ENCODE measurements around the gene DDIT4.

DDIT4 gene

GRCh38 chr10:72311667-72312066 lies 37.9 kb downstream of the DDIT4 start:
- H3K4me3 ChIP-seq (ENCODE audit: extremely low read depth, insufficient read depth, low read length, poor library complexity, severe bottlenecking), result no peak overlapping the region
- WGBS, 2 experiments (ENCODE audit: insufficient coverage in 2 of 2), result 96 to 97% methylated on average over 6 to 7 of the region's 7 CpGs
- H3K9me3 ChIP-seq (ENCODE audit: control insufficient read depth, low read length), result no peaks in the 10 kb centered on the region
- no peak overlapping the region for H3K27ac ChIP-seq (ENCODE audit: low read depth, low read length, severe bottlenecking)
- H3K36me3 ChIP-seq (ENCODE audit: control insufficient read depth, insufficient read depth, low read length), result no peaks in the 10 kb centered on the region
- peaks cover 11% of the 10 kb centered on the region for H3K4me1 ChIP-seq (ENCODE audit: control insufficient read depth, insufficient read depth, low read length, poor library complexity, severe bottlenecking)

- 97 to 100% methylated on average over 2 to 6 of the region's 8 CpGs for WGBS, 2 experiments (ENCODE audit: insufficient coverage in 2 of 2)
- Histone ChIP-seq H3K4me1 (ENCODE audit: control insufficient read depth, insufficient read depth, low read length, poor library complexity, severe bottlenecking) (peaks cover 11% of the 10 kb centered on the region), H3K36me3 (ENCODE audit: control insufficient read depth, insufficient read depth, low read length) (no peaks in the 10 kb centered on the region), H3K27ac (ENCODE audit: low read depth, low read length, severe bottlenecking) (no peak overlapping the region), H3K4me3 (ENCODE audit: extremely low read depth, insufficient read depth, low read length, poor library complexity, severe bottlenecking) (no peak overlapping the region), H3K9me3 (ENCODE audit: control insufficient read depth, low read length) (no peaks in the 10 kb centered on the region)
These were observed 39.2 kb downstream of the DDIT4 start for GRCh38 chr10:72312865-72313391.

- Histone ChIP-seq H3K4me1 (ENCODE audit: control insufficient read depth, insufficient read depth, low read length, poor library complexity, severe bottlenecking) (peaks cover 11% of the 10 kb centered on the region), H3K27ac (ENCODE audit: low read depth, low read length, severe bottlenecking) (no peak overlapping the region), H3K4me3 (ENCODE audit: extremely low read depth, insufficient read depth, low read length, poor library complexity, severe bottlenecking) (no peak overlapping the region), H3K9me3 (ENCODE audit: control insufficient read depth, low read length) (no peaks in the 10 kb centered on the region), H3K36me3 (ENCODE audit: control insufficient read depth, insufficient read depth, low read length) (no peaks in the 10 kb centered on the region)
- WGBS, 2 experiments (ENCODE audit: insufficient coverage in 2 of 2), result 95 to 97% methylated on average over 5 to 6 of the region's 7 CpGs
These were observed 40.5 kb downstream of the DDIT4 start for GRCh38 chr10:72314263-72314662.

- peaks cover 13% of the 10 kb centered on the region for H3K4me1 ChIP-seq (ENCODE audit: control insufficient read depth, insufficient read depth, low read length, poor library complexity, severe bottlenecking)
- H3K9me3 ChIP-seq (ENCODE audit: control insufficient read depth, low read length), result no peaks in the 10 kb centered on the region
- H3K27ac ChIP-seq (ENCODE audit: low read depth, low read length, severe bottlenecking), result no peak overlapping the region
- no peaks in the 10 kb centered on the region for H3K36me3 ChIP-seq (ENCODE audit: control insufficient read depth, insufficient read depth, low read length)
- H3K4me3 ChIP-seq (ENCODE audit: extremely low read depth, insufficient read depth, low read length, poor library complexity, severe bottlenecking), result no peak overlapping the region
- 68 to 74% methylated on average over 5 to 7 of the region's 7 CpGs for WGBS, 2 experiments (ENCODE audit: insufficient coverage in 2 of 2)
These were observed 41.3 kb downstream of the DDIT4 start for GRCh38 chr10:72315054-72315453.

GRCh38 chr10:72315611-72316385 lies 42.1 kb downstream of the DDIT4 start:
- peaks cover 16% of the 10 kb centered on the region for H3K4me1 ChIP-seq (ENCODE audit: control insufficient read depth, insufficient read depth, low read length, poor library complexity, severe bottlenecking)
- no peak overlapping the region for H3K27ac ChIP-seq (ENCODE audit: low read depth, low read length, severe bottlenecking)
- 100% methylated on average over 1 of the region's 2 CpGs; no CpG with 5 or more reads in 1 of the 2 experiments for WGBS, 2 experiments (ENCODE audit: insufficient coverage in 2 of 2)
- H3K9me3 ChIP-seq (ENCODE audit: control insufficient read depth, low read length), result no peaks in the 10 kb centered on the region
- H3K4me3 ChIP-seq (ENCODE audit: extremely low read depth, insufficient read depth, low read length, poor library complexity, severe bottlenecking), result no peak overlapping the region
- H3K36me3 ChIP-seq (ENCODE audit: control insufficient read depth, insufficient read depth, low read length), result no peaks in the 10 kb centered on the region

GRCh38 chr10:72316386-72316700 lies 42.6 kb downstream of the DDIT4 start:
- no peaks in the 10 kb centered on the region for H3K9me3 ChIP-seq (ENCODE audit: control insufficient read depth, low read length)
- no peaks in the 10 kb centered on the region for H3K36me3 ChIP-seq (ENCODE audit: control insufficient read depth, insufficient read depth, low read length)
- no peak overlapping the region for H3K4me3 ChIP-seq (ENCODE audit: extremely low read depth, insufficient read depth, low read length, poor library complexity, severe bottlenecking)
- no peak overlapping the region for H3K27ac ChIP-seq (ENCODE audit: low read depth, low read length, severe bottlenecking)
- peaks cover 20% of the 10 kb centered on the region for H3K4me1 ChIP-seq (ENCODE audit: control insufficient read depth, insufficient read depth, low read length, poor library complexity, severe bottlenecking)
- WGBS, 2 experiments (ENCODE audit: insufficient coverage in 2 of 2), result 94 to 100% methylated on average over 1 to 2 of the region's 3 CpGs

GRCh38 chr10:72316748-72317435 lies 43.2 kb downstream of the DDIT4 start:
- Histone ChIP-seq H3K4me3 (ENCODE audit: extremely low read depth, insufficient read depth, low read length, poor library complexity, severe bottlenecking) (no peak overlapping the region), H3K9me3 (ENCODE audit: control insufficient read depth, low read length) (no peaks in the 10 kb centered on the region), H3K4me1 (ENCODE audit: control insufficient read depth, insufficient read depth, low read length, poor library complexity, severe bottlenecking) (peaks cover 26% of the 10 kb centered on the region), H3K27ac (ENCODE audit: low read depth, low read length, severe bottlenecking) (no peak overlapping the region), H3K36me3 (ENCODE audit: control insufficient read depth, insufficient read depth, low read length) (no peaks in the 10 kb centered on the region)
- 87 to 88% methylated on average over 11 of the region's 12 CpGs for WGBS, 2 experiments (ENCODE audit: insufficient coverage in 2 of 2)

- H3K27ac ChIP-seq (ENCODE audit: low read depth, low read length, severe bottlenecking), result peak overlapping the region; percentile 99
These were observed 44.9 kb downstream of the DDIT4 start for GRCh38 chr10:72318418-72319262.

GRCh38 chr10:72319416-72320254 lies 45.9 kb downstream of the DDIT4 start:
- WGBS, 2 experiments (ENCODE audit: insufficient coverage in 2 of 2), result 10 to 15% methylated on average over 43 to 47 of the region's 60 CpGs
- peaks cover 36% of the 10 kb centered on the region for H3K4me1 ChIP-seq (ENCODE audit: control insufficient read depth, insufficient read depth, low read length, poor library complexity, severe bottlenecking)
- no peaks in the 10 kb centered on the region for H3K36me3 ChIP-seq (ENCODE audit: control insufficient read depth, insufficient read depth, low read length)
- peak overlapping the region; percentile 99 for H3K27ac ChIP-seq (ENCODE audit: low read depth, low read length, severe bottlenecking)
- no peaks in the 10 kb centered on the region for H3K9me3 ChIP-seq (ENCODE audit: control insufficient read depth, low read length)
- peak overlapping the region; percentile 21 for H3K4me3 ChIP-seq (ENCODE audit: extremely low read depth, insufficient read depth, low read length, poor library complexity, severe bottlenecking)

More at GRCh38 chr10:72318418-72319262, 44.9 kb downstream of the DDIT4 start:
- Histone ChIP-seq H3K4me3 (ENCODE audit: extremely low read depth, insufficient read depth, low read length, poor library complexity, severe bottlenecking) (peak overlapping the region; percentile 21), H3K36me3 (ENCODE audit: control insufficient read depth, insufficient read depth, low read length) (no peaks in the 10 kb centered on the region), H3K9me3 (ENCODE audit: control insufficient read depth, low read length) (no peaks in the 10 kb centered on the region), H3K4me1 (ENCODE audit: control insufficient read depth, insufficient read depth, low read length, poor library complexity, severe bottlenecking) (peaks cover 36% of the 10 kb centered on the region)
- WGBS, 2 experiments (ENCODE audit: insufficient coverage in 2 of 2), result 84 to 96% methylated on average over 9 of the region's 10 CpGs
